Measurements from ENCODE around the gene AGRN. TPM values are rescaled to one million over a fixed set of nuclear protein-coding genes. Genes with fewer than 3 reads are reported as not detected.

Gene AGRN
- total and polyA plus RNA-seq, 4 donors, result 1.8 to 22.4 (median 16.9) TPM

- Histone ChIP-seq H3K27me3 (ENCODE audit: control insufficient read depth in 4 of 4, insufficient read depth in 4 of 4, low read length in 3 of 4) (peaks cover 0 to 11% (median 4%) of the 10 kb centered on the region in 4 donors), H3K27ac (ENCODE audit: low read depth in 1 of 2, low read length in 2 of 2) (no peak overlapping the region), H3K4me1 (ENCODE audit: control insufficient read depth in 4 of 4, insufficient read depth in 4 of 4, low read length in 3 of 4) (peaks cover 8 to 21% (median 16%) of the 10 kb centered on the region in 4 donors), H3K4me3 (ENCODE audit: low read depth in 1 of 3, low read length in 3 of 3) (no peak overlapping the region), H3K9ac (ENCODE audit: low read depth in 1 of 2, low read length in 2 of 2) (no peak overlapping the region), H3K36me3 (ENCODE audit: control insufficient read depth in 4 of 4, insufficient read depth in 3 of 4, low read depth in 1 of 4, low read length in 3 of 4) (no peaks in the 10 kb centered on the region), H3K9me3 (ENCODE audit: control insufficient read depth in 4 of 4, low read length in 3 of 4) (no peaks in the 10 kb centered on the region)
- TF ChIP-seq RXRA (IDR thresholded peaks at IDR 0.05), result no peak
- no peak for TF ChIP-seq RAD21 (IDR thresholded peaks at IDR 0.05)
- TF ChIP-seq HNF4G (IDR thresholded peaks at IDR 0.05), result no peak
- TF ChIP-seq TAF1 (conservative IDR thresholded peaks at IDR 0.05), result no peak
- no peak for TF ChIP-seq NR2F2 (IDR thresholded peaks at IDR 0.05)
- no peak for TF ChIP-seq ZBTB33 (IDR thresholded peaks at IDR 0.05)
- TF ChIP-seq EGR1 (IDR thresholded peaks at IDR 0.05; ENCODE audit: low read depth in 2 of 2), result no peak
- no peak for TF ChIP-seq YY1 (IDR thresholded peaks at IDR 0.05)
- TF ChIP-seq SP1 (IDR thresholded peaks at IDR 0.05), result no peak
- TF ChIP-seq, protein P1, sequence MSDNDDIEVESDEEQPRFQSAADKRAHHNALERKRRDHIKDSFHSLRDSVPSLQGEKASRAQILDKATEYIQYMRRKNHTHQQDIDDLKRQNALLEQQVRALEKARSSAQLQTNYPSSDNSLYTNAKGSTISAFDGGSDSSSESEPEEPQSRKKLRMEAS (IDR thresholded peaks at IDR 0.05), result no peak
- TF ChIP-seq HNF4A (conservative IDR thresholded peaks at IDR 0.05), result no peak
- no peak for TF ChIP-seq GABPA (IDR thresholded peaks at IDR 0.05 in 1 of 2, conservative IDR thresholded peaks at IDR 0.05 in 1 of 2)
- DNase-seq (ENCODE audit: low spot score), result no peak
- WGBS, result 54% methylated on average over 16 of the region's 18 CpGs
Measured at GRCh38 chr1:1061682-1062345, 41.9 kb downstream of the AGRN start.

- peaks cover 0 to 12% (median 4%) of the 10 kb centered on the region in 4 donors for H3K27me3 ChIP-seq (ENCODE audit: control insufficient read depth in 4 of 4, insufficient read depth in 4 of 4, low read length in 3 of 4)
- H3K9ac ChIP-seq (ENCODE audit: low read depth in 1 of 2, low read length in 2 of 2), result no peak overlapping the region
- TF ChIP-seq JUND (IDR thresholded peaks at IDR 0.05) (no peak), EGR1 (IDR thresholded peaks at IDR 0.05; ENCODE audit: low read depth in 2 of 2) (no peak), ATF3 (IDR thresholded peaks at IDR 0.05) (no peak), NR2F2 (IDR thresholded peaks at IDR 0.05) (no peak), GABPA (IDR thresholded peaks at IDR 0.05 in 1 of 2, conservative IDR thresholded peaks at IDR 0.05 in 1 of 2) (no peak), RXRA (IDR thresholded peaks at IDR 0.05) (no peak), HNF4A (conservative IDR thresholded peaks at IDR 0.05) (no peak)
- TF ChIP-seq, protein P2, sequence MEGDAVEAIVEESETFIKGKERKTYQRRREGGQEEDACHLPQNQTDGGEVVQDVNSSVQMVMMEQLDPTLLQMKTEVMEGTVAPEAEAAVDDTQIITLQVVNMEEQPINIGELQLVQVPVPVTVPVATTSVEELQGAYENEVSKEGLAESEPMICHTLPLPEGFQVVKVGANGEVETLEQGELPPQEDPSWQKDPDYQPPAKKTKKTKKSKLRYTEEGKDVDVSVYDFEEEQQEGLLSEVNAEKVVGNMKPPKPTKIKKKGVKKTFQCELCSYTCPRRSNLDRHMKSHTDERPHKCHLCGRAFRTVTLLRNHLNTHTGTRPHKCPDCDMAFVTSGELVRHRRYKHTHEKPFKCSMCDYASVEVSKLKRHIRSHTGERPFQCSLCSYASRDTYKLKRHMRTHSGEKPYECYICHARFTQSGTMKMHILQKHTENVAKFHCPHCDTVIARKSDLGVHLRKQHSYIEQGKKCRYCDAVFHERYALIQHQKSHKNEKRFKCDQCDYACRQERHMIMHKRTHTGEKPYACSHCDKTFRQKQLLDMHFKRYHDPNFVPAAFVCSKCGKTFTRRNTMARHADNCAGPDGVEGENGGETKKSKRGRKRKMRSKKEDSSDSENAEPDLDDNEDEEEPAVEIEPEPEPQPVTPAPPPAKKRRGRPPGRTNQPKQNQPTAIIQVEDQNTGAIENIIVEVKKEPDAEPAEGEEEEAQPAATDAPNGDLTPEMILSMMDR (IDR thresholded peaks at IDR 0.05; ENCODE audit: low read depth, low read length, missing input control), result no peak
- TF ChIP-seq, protein P1 (IDR thresholded peaks at IDR 0.05), result no peak
- H3K36me3 ChIP-seq (ENCODE audit: control insufficient read depth in 4 of 4, insufficient read depth in 3 of 4, low read depth in 1 of 4, low read length in 3 of 4), result no peaks in the 10 kb centered on the region
- no peak overlapping the region for H3K4me3 ChIP-seq (ENCODE audit: low read depth in 1 of 3, low read length in 3 of 3)
- no peak overlapping the region for H3K27ac ChIP-seq (ENCODE audit: low read depth in 1 of 2, low read length in 2 of 2)
- H3K4me1 ChIP-seq (ENCODE audit: control insufficient read depth in 4 of 4, insufficient read depth in 4 of 4, low read length in 3 of 4), result peaks cover 8 to 21% (median 16%) of the 10 kb centered on the region in 4 donors
- no peaks in the 10 kb centered on the region for H3K9me3 ChIP-seq (ENCODE audit: control insufficient read depth in 4 of 4, low read length in 3 of 4)
- WGBS, result 27% methylated on average over 29 of the region's 29 CpGs
- DNase-seq (ENCODE audit: low spot score), result no peak
Measured at GRCh38 chr1:1062348-1063163, 42.6 kb downstream of the AGRN start.
